Gastroesophageal sphincter (tissue), 3 donors: Measurements from ENCODE around the gene PGRMC2.
A peak's percentile ranks its signal among the peaks of the same experiment; 100 is the strongest.

Source experiments
- POLR2A ChIP-seq, 2 donors: fragments of 450-650 bp; IDR thresholded peaks; one replicate each; pipeline ENCODE4 v1.6.1; 2017; ENCODE audit warnings: antibody characterized with exemption in 2 of 2, mild to moderate bottlenecking in 2 of 2, moderate library complexity in 1 of 2
- TF ChIP-seq, protein P1 (sequence below), 4 experiments: fragments of 200-600 bp in 2 of 4; fragments of 450-650 bp in 2 of 4; sonication (generic) in 1 of 4; IDR thresholded peaks; one replicate each; pipeline ENCODE4 v1.5.1; 2017 to 2019; ENCODE audit warnings: antibody characterized with exemption in 4 of 4, mild to moderate bottlenecking in 2 of 4, moderate library complexity in 2 of 4

DNA sequence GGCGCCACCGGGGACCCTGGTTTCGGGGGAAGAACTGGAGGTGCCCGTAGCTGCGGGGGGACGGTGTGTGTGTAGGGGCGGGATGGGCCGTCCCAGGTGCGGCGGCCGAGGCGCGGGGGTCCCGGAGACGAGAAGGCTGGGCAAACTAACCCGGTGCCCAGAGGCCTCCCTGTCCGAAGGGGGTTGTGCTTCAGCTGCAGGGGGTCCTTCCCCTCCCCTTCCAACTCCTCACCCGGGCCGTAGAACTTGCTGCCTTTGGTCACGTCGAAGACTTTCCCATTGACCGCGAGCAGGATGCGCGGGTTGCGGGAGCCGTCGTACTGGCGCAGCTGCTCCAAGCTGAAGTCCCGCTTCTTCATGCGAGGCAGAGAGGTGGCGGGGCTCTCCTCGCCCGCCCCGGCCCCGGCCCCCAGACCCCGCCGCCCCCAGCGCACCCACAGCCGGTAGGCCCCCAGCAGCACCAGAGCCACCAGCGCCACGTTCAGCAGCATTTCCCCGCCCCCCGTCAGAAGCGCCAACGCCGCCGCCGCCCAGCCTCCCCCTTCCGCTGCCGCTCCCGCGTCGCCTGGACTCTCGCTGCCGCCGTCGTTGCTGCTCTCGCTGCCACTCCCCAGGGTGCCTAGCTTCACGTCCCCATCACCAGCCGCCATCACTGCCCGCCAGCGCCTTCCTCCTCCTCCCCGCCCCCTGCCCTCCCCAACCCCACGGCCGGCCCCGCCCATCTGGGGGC lies at the start of gene PGRMC2:
- TF ChIP-seq, protein P1, sequence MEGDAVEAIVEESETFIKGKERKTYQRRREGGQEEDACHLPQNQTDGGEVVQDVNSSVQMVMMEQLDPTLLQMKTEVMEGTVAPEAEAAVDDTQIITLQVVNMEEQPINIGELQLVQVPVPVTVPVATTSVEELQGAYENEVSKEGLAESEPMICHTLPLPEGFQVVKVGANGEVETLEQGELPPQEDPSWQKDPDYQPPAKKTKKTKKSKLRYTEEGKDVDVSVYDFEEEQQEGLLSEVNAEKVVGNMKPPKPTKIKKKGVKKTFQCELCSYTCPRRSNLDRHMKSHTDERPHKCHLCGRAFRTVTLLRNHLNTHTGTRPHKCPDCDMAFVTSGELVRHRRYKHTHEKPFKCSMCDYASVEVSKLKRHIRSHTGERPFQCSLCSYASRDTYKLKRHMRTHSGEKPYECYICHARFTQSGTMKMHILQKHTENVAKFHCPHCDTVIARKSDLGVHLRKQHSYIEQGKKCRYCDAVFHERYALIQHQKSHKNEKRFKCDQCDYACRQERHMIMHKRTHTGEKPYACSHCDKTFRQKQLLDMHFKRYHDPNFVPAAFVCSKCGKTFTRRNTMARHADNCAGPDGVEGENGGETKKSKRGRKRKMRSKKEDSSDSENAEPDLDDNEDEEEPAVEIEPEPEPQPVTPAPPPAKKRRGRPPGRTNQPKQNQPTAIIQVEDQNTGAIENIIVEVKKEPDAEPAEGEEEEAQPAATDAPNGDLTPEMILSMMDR (IDR thresholded peaks at IDR 0.05) = no peak
- peak; percentile 37 to 59 for TF ChIP-seq POLR2A (IDR thresholded peaks at IDR 0.05)
